ENCODE data around the gene NOLC1.
A peak's percentile ranks its signal among the peaks of the same experiment; 100 is the strongest.

NOLC1 gene

GRCh38 chr10:102195296-102195870 lies 43.2 kb downstream of the NOLC1 start:
- DNase-seq (ENCODE audit: low read depth): no peak
- no peak for TF ChIP-seq CTCF (conservative IDR thresholded peaks at IDR 0.05; ENCODE audit: low read depth, low read length)
- no peak overlapping the region for H3K4me3 ChIP-seq (ENCODE audit: low read depth, low read length)

- DNase-seq (ENCODE audit: low read depth): no peak
- no peak overlapping the region for H3K4me3 ChIP-seq (ENCODE audit: low read depth, low read length)
- TF ChIP-seq CTCF (conservative IDR thresholded peaks at IDR 0.05; ENCODE audit: low read depth, low read length): no peak
Measured at GRCh38 chr10:102196893-102197292, 44.7 kb downstream of the NOLC1 start.

GRCh38 chr10:102198027-102198426 lies 45.8 kb downstream of the NOLC1 start:
- H3K4me3 ChIP-seq (ENCODE audit: low read depth, low read length): no peak overlapping the region
- DNase-seq (ENCODE audit: low read depth): no peak
- TF ChIP-seq CTCF (conservative IDR thresholded peaks at IDR 0.05; ENCODE audit: low read depth, low read length): no peak

- no peak for DNase-seq (ENCODE audit: low read depth)
- no peak for TF ChIP-seq CTCF (conservative IDR thresholded peaks at IDR 0.05; ENCODE audit: low read depth, low read length)
Measured at GRCh38 chr10:102200751-102201640, 48.8 kb downstream of the NOLC1 start.

GRCh38 chr10:102202386-102202785 lies 50.2 kb downstream of the NOLC1 start:
- TF ChIP-seq CTCF (conservative IDR thresholded peaks at IDR 0.05; ENCODE audit: low read depth, low read length): no peak
- no peak overlapping the region for H3K4me3 ChIP-seq (ENCODE audit: low read depth, low read length)
- no peak for DNase-seq (ENCODE audit: low read depth)

More at GRCh38 chr10:102200751-102201640, 48.8 kb downstream of the NOLC1 start:
- no peak overlapping the region for H3K4me3 ChIP-seq (ENCODE audit: low read depth, low read length)

- DNase-seq (ENCODE audit: low read depth): peak; percentile 31
- no peak overlapping the region for H3K4me3 ChIP-seq (ENCODE audit: low read depth, low read length)
- TF ChIP-seq CTCF (conservative IDR thresholded peaks at IDR 0.05; ENCODE audit: low read depth, low read length): no peak
Measured at GRCh38 chr10:102208311-102209035, 56.3 kb downstream of the NOLC1 start.

Data from choroid plexus epithelial cell (primary cell).